Effector memory CD4-positive, alpha-beta T cell (primary cell): ENCODE results near the gene CDC42SE2.
"Not testable (repeated sequence)": the region's sequence is repeated elsewhere in the genome, so short reads cannot be mapped to it uniquely, and the experiment has no call there.

Experiments
- DNase-seq, 3 donors: peaks; one replicate each; pipeline ENCODE4 v3.0.0-alpha.2; 2020
- H3K27ac ChIP-seq: 2 replicates; pipeline ENCODE4 v1.7.0; 2013; ENCODE audit warnings: mild to moderate bottlenecking, low read length, moderate library complexity; ENCODE audit not compliant: insufficient read depth, poor library complexity, severe bottlenecking
- H3K27me3 ChIP-seq: replicated peaks from 2 replicates; pipeline ENCODE4 v1.7.0; 2013; ENCODE audit warnings: mild to moderate bottlenecking, low read length; ENCODE audit not compliant: insufficient read depth, control insufficient read depth, poor library complexity, severe bottlenecking
- H3K36me3 ChIP-seq: 2 replicates; pipeline ENCODE4 v1.7.0; 2013; ENCODE audit warnings: mild to moderate bottlenecking, low read length, moderate library complexity; ENCODE audit not compliant: control insufficient read depth, insufficient read depth
- H3K4me1 ChIP-seq: 2 replicates; pipeline ENCODE4 v1.7.0; 2013; ENCODE audit warnings: low read length, mild to moderate bottlenecking; ENCODE audit not compliant: control insufficient read depth, insufficient read depth, poor library complexity, severe bottlenecking
- H3K4me3 ChIP-seq: 2 replicates; pipeline ENCODE4 v1.7.0; 2013; ENCODE audit warnings: low read length, low read depth, mild to moderate bottlenecking; ENCODE audit not compliant: insufficient read depth, poor library complexity, severe bottlenecking
- H3K9me3 ChIP-seq: 2 replicates; pipeline ENCODE4 v1.7.0; 2013; ENCODE audit warnings: mild to moderate bottlenecking, low read length, moderate library complexity; ENCODE audit not compliant: control insufficient read depth

Gene CDC42SE2

GRCh38 chr5:131324303-131324702, 60.5 kb downstream of the CDC42SE2 start:
- Histone ChIP-seq H3K9me3 (no peaks in the 10 kb centered on the region), H3K27ac (no peak overlapping the region), H3K36me3 (peaks cover 5% of the 10 kb centered on the region), H3K4me1 (peaks cover 24% of the 10 kb centered on the region), H3K27me3 (no peaks in the 10 kb centered on the region), H3K4me3 (no peak overlapping the region)
- no peak for DNase-seq

GRCh38 chr5:131328536-131329285, 64.9 kb downstream of the CDC42SE2 start:
- no peak for DNase-seq
- H3K9me3 ChIP-seq, result no peaks in the 10 kb centered on the region
- no peaks in the 10 kb centered on the region for H3K27me3 ChIP-seq
- H3K4me3 ChIP-seq, result peak overlapping the region; percentile 10
- H3K36me3 ChIP-seq, result peaks cover 12% of the 10 kb centered on the region
- peaks cover 13% of the 10 kb centered on the region for H3K4me1 ChIP-seq
- peak overlapping the region; percentile 19 for H3K27ac ChIP-seq

GRCh38 chr5:131329286-131329560, 65.4 kb downstream of the CDC42SE2 start:
- peaks cover 12% of the 10 kb centered on the region for H3K36me3 ChIP-seq
- no peaks in the 10 kb centered on the region for H3K9me3 ChIP-seq
- peak overlapping the region; percentile 19 for H3K27ac ChIP-seq
- no peaks in the 10 kb centered on the region for H3K27me3 ChIP-seq
- DNase-seq, result no peak
- peaks cover 13% of the 10 kb centered on the region for H3K4me1 ChIP-seq
- no peak overlapping the region for H3K4me3 ChIP-seq

- H3K4me3 ChIP-seq, result no peak overlapping the region
- peaks cover 9% of the 10 kb centered on the region for H3K4me1 ChIP-seq
- peaks cover 12% of the 10 kb centered on the region for H3K36me3 ChIP-seq
- DNase-seq, result no peak
- no peaks in the 10 kb centered on the region for H3K27me3 ChIP-seq
- no peaks in the 10 kb centered on the region for H3K9me3 ChIP-seq
- H3K27ac ChIP-seq, result no peak overlapping the region
These were observed 66.2 kb downstream of the CDC42SE2 start for GRCh38 chr5:131330031-131330430.

GRCh38 chr5:131335756-131336155, 71.9 kb downstream of the CDC42SE2 start:
- H3K27ac ChIP-seq, DNase-seq, H3K9me3 ChIP-seq, H3K27me3 ChIP-seq, H3K4me3 ChIP-seq: not testable (repeated sequence)
- peaks cover 12% of the 10 kb centered on the region for H3K36me3 ChIP-seq
- peaks cover 11% of the 10 kb centered on the region for H3K4me1 ChIP-seq

GRCh38 chr5:131336801-131337200, 72.9 kb downstream of the CDC42SE2 start:
- H3K27ac ChIP-seq, result peak overlapping the region; percentile 37
- peaks cover 10% of the 10 kb centered on the region for H3K36me3 ChIP-seq

GRCh38 chr5:131337240-131338050, 73.6 kb downstream of the CDC42SE2 start:
- H3K27me3 ChIP-seq, H3K9me3 ChIP-seq, H3K4me3 ChIP-seq: not testable (repeated sequence)
- Histone ChIP-seq H3K36me3 (peaks cover 10% of the 10 kb centered on the region), H3K4me1 (peaks cover 11% of the 10 kb centered on the region), H3K27ac (peak overlapping the region; percentile 51)
- DNase-seq, result peak; percentile 45 to 57 (median 53)

More at GRCh38 chr5:131336801-131337200, 72.9 kb downstream of the CDC42SE2 start:
- H3K9me3 ChIP-seq, H3K27me3 ChIP-seq, H3K4me3 ChIP-seq: not testable (repeated sequence)
- peaks cover 11% of the 10 kb centered on the region for H3K4me1 ChIP-seq
- peak in 2 of 3 donors; percentile 30 to 42 for DNase-seq

- Histone ChIP-seq H3K4me1 (peaks cover 11% of the 10 kb centered on the region), H3K27me3 (no peaks in the 10 kb centered on the region), H3K27ac (peak overlapping the region; percentile 51), H3K9me3 (peaks cover 5% of the 10 kb centered on the region), H3K36me3 (peaks cover 10% of the 10 kb centered on the region), H3K4me3 (no peak overlapping the region)
- no peak for DNase-seq
These were observed 74.2 kb downstream of the CDC42SE2 start for GRCh38 chr5:131338051-131338453.

- H3K36me3 ChIP-seq, result peaks cover 11% of the 10 kb centered on the region
- DNase-seq, H3K27me3 ChIP-seq, H3K9me3 ChIP-seq, H3K4me3 ChIP-seq, H3K27ac ChIP-seq: not testable (repeated sequence)
- peaks cover 11% of the 10 kb centered on the region for H3K4me1 ChIP-seq
These were observed 80.4 kb downstream of the CDC42SE2 start for GRCh38 chr5:131344288-131344687.

- not testable (repeated sequence) for H3K27ac ChIP-seq, H3K27me3 ChIP-seq, H3K9me3 ChIP-seq, DNase-seq, H3K4me3 ChIP-seq
- H3K36me3 ChIP-seq, result peaks cover 14% of the 10 kb centered on the region
- H3K4me1 ChIP-seq, result peaks cover 11% of the 10 kb centered on the region
These were observed 82.4 kb downstream of the CDC42SE2 start for GRCh38 chr5:131346204-131346603.
